Ishikawa (cell line): ENCODE measurements around the gene TRIML2.

ENCODE experiments used
- CEBPB ChIP-seq: IDR thresholded peaks from 2 replicates; pipeline ENCODE4 v1.6.1; 2012
- CREB1 ChIP-seq: IDR thresholded peaks from 2 replicates; pipeline ENCODE4 v1.6.1; 2012; ENCODE audit warnings: low read depth
- EGR1 ChIP-seq: IDR thresholded peaks from 2 replicates; pipeline ENCODE4 v1.6.1; 2012
- EP300 ChIP-seq: IDR thresholded peaks from 2 replicates; pipeline ENCODE4 v1.6.1; 2012; ENCODE audit warnings: borderline replicate concordance
- FOXM1 ChIP-seq: IDR thresholded peaks from 2 replicates; pipeline ENCODE4 v1.6.1; 2012; ENCODE audit warnings: low read depth, borderline replicate concordance
- MAX ChIP-seq: IDR thresholded peaks from 2 replicates; pipeline ENCODE4 v1.6.1; 2012
- NFIC ChIP-seq: IDR thresholded peaks from 2 replicates; pipeline ENCODE4 v1.6.1; 2012
- RAD21 ChIP-seq: IDR thresholded peaks from 2 replicates; pipeline ENCODE4 v1.6.1; 2012; ENCODE audit warnings: low read depth
- REST ChIP-seq: IDR thresholded peaks from 2 replicates; pipeline ENCODE4 v1.6.1; 2012; ENCODE audit warnings: low read depth, mild to moderate bottlenecking
- TAF1 ChIP-seq: IDR thresholded peaks from 2 replicates; pipeline ENCODE4 v1.6.1; 2012; ENCODE audit warnings: low read depth, mild to moderate bottlenecking
- TCF12 ChIP-seq: IDR thresholded peaks from 2 replicates; pipeline ENCODE4 v1.6.1; 2012; ENCODE audit warnings: low read depth
- TEAD4 ChIP-seq: IDR thresholded peaks from 2 replicates; pipeline ENCODE4 v1.6.1; 2012
- USF1 ChIP-seq: IDR thresholded peaks from 2 replicates; pipeline ENCODE4 v1.6.1; 2012
- YY1 ChIP-seq: IDR thresholded peaks from 2 replicates; pipeline ENCODE4 v1.6.1; 2012; ENCODE audit warnings: low read depth
- ZBTB7A ChIP-seq: IDR thresholded peaks from 2 replicates; pipeline ENCODE4 v1.6.1; 2012; ENCODE audit warnings: low read depth

The TRIML2 gene

GRCh38 chr4:188043154-188043553 lies 66.2 kb downstream of the TRIML2 start:
- TF ChIP-seq CEBPB (no peak), FOXM1 (no peak), NFIC (no peak), MAX (no peak), TCF12 (no peak), EGR1 (no peak), CREB1 (no peak), ZBTB7A (no peak), YY1 (no peak), RAD21 (no peak), USF1 (no peak), REST (no peak), TAF1 (no peak), EP300 (no peak), TEAD4 (no peak)

GRCh38 chr4:188042191-188042590 lies 67.2 kb downstream of the TRIML2 start:
- TF ChIP-seq CREB1, result no peak
- no peak for TF ChIP-seq USF1
- TF ChIP-seq TCF12, result no peak
- TF ChIP-seq NFIC, result no peak
- no peak for TF ChIP-seq RAD21
- no peak for TF ChIP-seq EP300
- no peak for TF ChIP-seq ZBTB7A
- TF ChIP-seq REST, result no peak
- no peak for TF ChIP-seq TAF1
- no peak for TF ChIP-seq EGR1
- TF ChIP-seq CEBPB, result no peak
- no peak for TF ChIP-seq FOXM1
- no peak for TF ChIP-seq MAX
- TF ChIP-seq YY1, result no peak

- TF ChIP-seq MAX (no peak), NFIC (no peak), EP300 (no peak)
Observed at GRCh38 chr4:188041721-188042120, 67.7 kb downstream of the TRIML2 start.
